Left renal cortex interstitium (tissue), 4 donors: ENCODE measurements around the gene ADCY10. TPM values are rescaled to one million over a fixed set of nuclear protein-coding genes. Genes with fewer than 3 reads are reported as not detected.

Experiments used
- DNase-seq, 4 donors: peaks; one replicate each; pipeline ENCODE4 v3.0.0-alpha.2; 2013; ENCODE audit warnings: low read depth in 4 of 4, low spot score in 2 of 4, missing footprints in 1 of 4
- polyA plus RNA-seq, 4 donors: library from polyadenylated mRNA; unstranded; fragments of 120-200 nt; gene quantifications; one replicate each; pipeline ENCODE4 v1.2.1, GENCODE V29; 2013; ENCODE audit not compliant: insufficient read length in 4 of 4

ADCY10 gene
- polyA plus RNA-seq, 4 donors = 0.19 to 1.2 (median 0.61) TPM

GRCh38 chr1:167927046-167927754 lies 13.3 kb upstream of the ADCY10 start:
- no peak for DNase-seq

- no peak for DNase-seq
These were observed 12.6 kb upstream of the ADCY10 start for GRCh38 chr1:167926486-167926997.

GRCh38 chr1:167924543-167925231 lies 10.8 kb upstream of the ADCY10 start:
- DNase-seq = no peak

GRCh38 chr1:167924102-167924501 lies 10.2 kb upstream of the ADCY10 start:
- no peak for DNase-seq

- no peak for DNase-seq
These were observed 9.6 kb upstream of the ADCY10 start for GRCh38 chr1:167923324-167924056.

GRCh38 chr1:167922611-167923074 lies 8.7 kb upstream of the ADCY10 start:
- no peak for DNase-seq

GRCh38 chr1:167922023-167922422 lies 8.1 kb upstream of the ADCY10 start:
- no peak for DNase-seq

- DNase-seq = no peak
These were observed 3.0 kb upstream of the ADCY10 start for GRCh38 chr1:167916766-167917511.

- no peak for DNase-seq
These were observed 1.6 kb upstream of the ADCY10 start for GRCh38 chr1:167915569-167915968.

- no peak for DNase-seq
These were observed 1.6 kb downstream of the ADCY10 start for GRCh38 chr1:167912294-167912693.

GRCh38 chr1:167911413-167911812 lies 2.5 kb downstream of the ADCY10 start:
- DNase-seq = no peak

- DNase-seq = no peak
These were observed 3.4 kb downstream of the ADCY10 start for GRCh38 chr1:167910530-167910929.

- DNase-seq = no peak
These were observed 4.2 kb downstream of the ADCY10 start for GRCh38 chr1:167909691-167910180.

- no peak for DNase-seq
These were observed 8.3 kb downstream of the ADCY10 start for GRCh38 chr1:167905671-167906070.

- DNase-seq = no peak
These were observed 8.8 kb downstream of the ADCY10 start for GRCh38 chr1:167905182-167905581.

- DNase-seq = no peak
These were observed 9.2 kb downstream of the ADCY10 start for GRCh38 chr1:167904652-167905130.

- DNase-seq = no peak
These were observed 13.0 kb downstream of the ADCY10 start for GRCh38 chr1:167900907-167901306.

- no peak for DNase-seq
These were observed 14.7 kb downstream of the ADCY10 start for GRCh38 chr1:167899253-167899681.

- DNase-seq = no peak
These were observed 15.2 kb downstream of the ADCY10 start for GRCh38 chr1:167898578-167899222.

- no peak for DNase-seq
These were observed 20.1 kb downstream of the ADCY10 start for GRCh38 chr1:167893798-167894197.
